ENCODE measurements around the gene KCNIP1. TPM values are rescaled to one million over a fixed set of nuclear protein-coding genes. Genes with fewer than 3 reads are reported as not detected.

The KCNIP1 gene
- total and polyA plus RNA-seq, 10 of the 15 experiments (the other 5 are each of a cell fraction or from before 2014, with no cell fraction given), result not detected

DNA sequence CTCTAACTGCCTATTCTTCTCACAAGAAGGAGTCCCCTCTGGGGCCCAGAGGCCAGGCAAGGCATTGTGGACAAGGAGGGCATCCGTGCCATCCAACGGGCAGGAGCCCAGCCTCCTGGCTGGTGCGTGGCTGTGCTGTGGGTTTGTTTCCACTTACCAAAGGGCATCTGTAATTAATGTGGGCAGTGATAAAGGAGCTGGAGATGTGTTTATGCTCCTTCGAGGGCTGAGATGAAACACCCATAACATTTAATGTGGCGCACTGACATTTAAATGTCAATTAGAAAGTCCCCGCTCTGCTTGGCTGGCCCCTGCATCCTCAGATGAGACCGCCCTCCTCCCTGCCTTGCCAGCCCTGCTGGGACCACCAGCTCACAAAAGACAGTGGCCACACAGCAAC lies 57.1 kb downstream of the KCNIP1 start:
- intact Hi-C loops (cut with micrococcal nuclease; ENCODE audit: unreplicated experiment), result no loop called here
- ChIA-PET SMC1A (ENCODE audit: uncharacterized antibody, unreplicated experiment) (no interaction called here), CTCF (no interaction called here), POLR2A (no interaction called here), RAD21 (ENCODE audit: unreplicated experiment) (no interaction called here)
- Histone ChIP-seq H3K4me2 (ENCODE audit: control insufficient read depth, insufficient read depth) (no peak overlapping the region), H4K20me1 (ENCODE audit: control insufficient read depth, insufficient read depth) (no peaks in the 10 kb centered on the region), H3K79me2 (ENCODE audit: control insufficient read depth, insufficient read depth, low read length) (no peaks in the 10 kb centered on the region), H3K4me3 (no peak overlapping the region), H3K36me3 (ENCODE audit: control insufficient read depth in 2 of 2, insufficient read depth in 2 of 2, low read length in 1 of 2) (no peaks in the 10 kb centered on the region), H3K27ac (ENCODE audit: control insufficient read depth, insufficient read depth) (no peak overlapping the region), H3K9ac (ENCODE audit: control insufficient read depth, insufficient read depth, low read length) (no peak overlapping the region), H3K27me3 (replicated peaks in 1 of 2; ENCODE audit: control insufficient read depth in 2 of 2, insufficient read depth in 2 of 2, low read length in 1 of 2) (peaks cover 0 to 5% of the 10 kb centered on the region in 2 experiments; a peak in 3 of 4 replicates), H3K4me1 (ENCODE audit: control insufficient read depth, insufficient read depth, low read length) (no peaks in the 10 kb centered on the region), H3K9me3 (replicated peaks; ENCODE audit: control insufficient read depth, insufficient read depth, low read length) (no peaks in the 10 kb centered on the region), H2AFZ (ENCODE audit: control insufficient read depth, low read depth, low read length) (no peak overlapping the region)
- 43% methylated on average over 7 of the region's 7 CpGs for WGBS (ENCODE audit: insufficient coverage, insufficient replicate concordance, low lambda C conversion rate, missing lambda C conversion rate)
- DNase-seq (ENCODE audit: low read depth, low spot score) (no peak), ATAC-seq (no peak), FAIRE-seq (no peak)
- no TSS peak for BruUV-seq (replicated peaks)
- in situ Hi-C loops (cut with MboI), result no loop called here
- TF ChIP-seq JUNB (IDR thresholded peaks at IDR 0.05), result no peak
- TF ChIP-seq, protein P1, sequence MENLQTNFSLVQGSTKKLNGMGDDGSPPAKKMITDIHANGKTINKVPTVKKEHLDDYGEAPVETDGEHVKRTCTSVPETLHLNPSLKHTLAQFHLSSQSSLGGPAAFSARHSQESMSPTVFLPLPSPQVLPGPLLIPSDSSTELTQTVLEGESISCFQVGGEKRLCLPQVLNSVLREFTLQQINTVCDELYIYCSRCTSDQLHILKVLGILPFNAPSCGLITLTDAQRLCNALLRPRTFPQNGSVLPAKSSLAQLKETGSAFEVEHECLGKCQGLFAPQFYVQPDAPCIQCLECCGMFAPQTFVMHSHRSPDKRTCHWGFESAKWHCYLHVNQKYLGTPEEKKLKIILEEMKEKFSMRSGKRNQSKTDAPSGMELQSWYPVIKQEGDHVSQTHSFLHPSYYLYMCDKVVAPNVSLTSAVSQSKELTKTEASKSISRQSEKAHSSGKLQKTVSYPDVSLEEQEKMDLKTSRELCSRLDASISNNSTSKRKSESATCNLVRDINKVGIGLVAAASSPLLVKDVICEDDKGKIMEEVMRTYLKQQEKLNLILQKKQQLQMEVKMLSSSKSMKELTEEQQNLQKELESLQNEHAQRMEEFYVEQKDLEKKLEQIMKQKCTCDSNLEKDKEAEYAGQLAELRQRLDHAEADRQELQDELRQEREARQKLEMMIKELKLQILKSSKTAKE (IDR thresholded peaks at IDR 0.05; ENCODE audit: low read depth, poor library complexity, severe bottlenecking), result no peak
- TF ChIP-seq FOXM1 (IDR thresholded peaks at IDR 0.05; ENCODE audit: low read depth, low read length), result no peak
- TF ChIP-seq FOXK2 (IDR thresholded peaks at IDR 0.05), result no peak
- TF ChIP-seq MTA2 (IDR thresholded peaks at IDR 0.05; ENCODE audit: low read depth), result no peak
- no peak for TF ChIP-seq IKZF1 (conservative IDR thresholded peaks at IDR 0.05)

Measured in GM12878 (cell line).